Osteoblast (primary cell): ENCODE data around the gene SMARCA1. TPM values are rescaled to one million over a fixed set of nuclear protein-coding genes. Genes with fewer than 3 reads are reported as not detected.

Source experiments
- DNase-seq: peaks from one replicate; pipeline ENCODE4 v3.0.0; 2011; ENCODE audit warnings: low spot score, mixed read lengths; ENCODE audit not compliant: insufficient read length; ENCODE audit errors: missing footprints
- H2AFZ ChIP-seq: 2 replicates; pipeline ENCODE4 v1.6.0; 2011; ENCODE audit warnings: mild to moderate bottlenecking, low read length
- H3K27ac ChIP-seq: 2 replicates; pipeline ENCODE4 v1.5.1; 2011; ENCODE audit warnings: mild to moderate bottlenecking, low read depth, low read length, moderate library complexity
- H3K27me3 ChIP-seq: 2 replicates; pipeline ENCODE4 v1.6.0; 2012; ENCODE audit warnings: mild to moderate bottlenecking, control low read depth, inconsistent platforms, low read length, moderate library complexity; ENCODE audit not compliant: insufficient read depth
- H3K36me3 ChIP-seq: 2 replicates; pipeline ENCODE4 v1.5.1; 2011; ENCODE audit warnings: mild to moderate bottlenecking, low read length, control low read depth, moderate library complexity; ENCODE audit not compliant: insufficient read depth
- H3K4me1 ChIP-seq: 2 replicates; pipeline ENCODE4 v1.5.1; 2011; ENCODE audit warnings: mild to moderate bottlenecking, low read length, control low read depth, moderate library complexity; ENCODE audit not compliant: insufficient read depth
- H3K4me2 ChIP-seq: 2 replicates; pipeline ENCODE4 v1.6.0; 2011; ENCODE audit warnings: mild to moderate bottlenecking, low read length; ENCODE audit not compliant: insufficient read depth
- H3K4me3 ChIP-seq: fragments of 200-600 bp; sonication (generic); 3 replicates; pipeline ENCODE4 v1.5.1; 2012; ENCODE audit warnings: mild to moderate bottlenecking, low read length, inconsistent platforms; ENCODE audit not compliant: insufficient read depth
- H3K79me2 ChIP-seq: 2 replicates; pipeline ENCODE4 v1.6.0; 2012; ENCODE audit warnings: mild to moderate bottlenecking, low read length, control low read depth, inconsistent platforms; ENCODE audit not compliant: insufficient read depth
- H3K9me3 ChIP-seq: 2 replicates; pipeline ENCODE4 v1.5.1; 2011; ENCODE audit warnings: low read depth, low read length, control low read depth
- H4K20me1 ChIP-seq: 2 replicates; pipeline ENCODE4 v1.6.0; 2012; ENCODE audit warnings: mild to moderate bottlenecking, low read length, control low read depth; ENCODE audit not compliant: insufficient read depth
- total RNA-seq: library from RNA; depleted of rRNA; stranded (reverse); fragments of >200 nt; gene quantifications from 2 replicates; pipeline ENCODE4 v1.2.3, GENCODE V29; 2012
- TF ChIP-seq, protein P1 (sequence below): IDR thresholded peaks from 2 replicates; pipeline ENCODE4 v1.5.1; 2011; ENCODE audit warnings: mild to moderate bottlenecking, low read depth, low read length, moderate library complexity; ENCODE audit errors: extremely low read depth

SMARCA1 gene
- total RNA-seq, 1 donor: 58.6 TPM

DNA sequence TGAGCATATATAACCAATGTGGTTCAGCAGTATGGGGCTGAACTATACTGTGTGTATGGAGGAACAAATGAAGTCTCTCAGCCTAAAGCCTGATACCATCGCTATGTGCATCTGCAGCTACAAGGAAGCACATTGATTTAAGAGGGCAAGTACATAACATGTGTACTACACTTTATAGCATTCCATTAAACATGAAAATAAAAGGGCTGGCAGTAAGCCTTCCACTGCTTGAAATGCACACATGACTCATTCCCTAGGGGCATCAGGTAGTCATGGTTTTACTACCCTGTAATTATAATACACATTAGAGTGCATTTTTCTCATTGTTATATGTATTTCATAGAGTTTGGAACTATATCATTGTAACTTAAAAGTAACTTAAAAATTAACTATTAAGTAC lies 51.2 kb downstream of the SMARCA1 start:
- H3K9me3 ChIP-seq: no peaks in the 10 kb centered on the region
- peaks cover 6% of the 10 kb centered on the region for H4K20me1 ChIP-seq
- H3K79me2 ChIP-seq: no peaks in the 10 kb centered on the region
- no peak overlapping the region for H3K4me2 ChIP-seq
- H3K27ac ChIP-seq: no peak overlapping the region
- H3K4me3 ChIP-seq: no peak overlapping the region
- no peaks in the 10 kb centered on the region for H3K27me3 ChIP-seq
- H3K4me1 ChIP-seq: peaks cover 7% of the 10 kb centered on the region
- TF ChIP-seq, protein P1, sequence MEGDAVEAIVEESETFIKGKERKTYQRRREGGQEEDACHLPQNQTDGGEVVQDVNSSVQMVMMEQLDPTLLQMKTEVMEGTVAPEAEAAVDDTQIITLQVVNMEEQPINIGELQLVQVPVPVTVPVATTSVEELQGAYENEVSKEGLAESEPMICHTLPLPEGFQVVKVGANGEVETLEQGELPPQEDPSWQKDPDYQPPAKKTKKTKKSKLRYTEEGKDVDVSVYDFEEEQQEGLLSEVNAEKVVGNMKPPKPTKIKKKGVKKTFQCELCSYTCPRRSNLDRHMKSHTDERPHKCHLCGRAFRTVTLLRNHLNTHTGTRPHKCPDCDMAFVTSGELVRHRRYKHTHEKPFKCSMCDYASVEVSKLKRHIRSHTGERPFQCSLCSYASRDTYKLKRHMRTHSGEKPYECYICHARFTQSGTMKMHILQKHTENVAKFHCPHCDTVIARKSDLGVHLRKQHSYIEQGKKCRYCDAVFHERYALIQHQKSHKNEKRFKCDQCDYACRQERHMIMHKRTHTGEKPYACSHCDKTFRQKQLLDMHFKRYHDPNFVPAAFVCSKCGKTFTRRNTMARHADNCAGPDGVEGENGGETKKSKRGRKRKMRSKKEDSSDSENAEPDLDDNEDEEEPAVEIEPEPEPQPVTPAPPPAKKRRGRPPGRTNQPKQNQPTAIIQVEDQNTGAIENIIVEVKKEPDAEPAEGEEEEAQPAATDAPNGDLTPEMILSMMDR: no peak
- no peaks in the 10 kb centered on the region for H3K36me3 ChIP-seq
- no peak for DNase-seq
- no peak overlapping the region for H2AFZ ChIP-seq

GRCh38 chrX:129462707-129463106 lies 60.6 kb downstream of the SMARCA1 start:
- Histone ChIP-seq H2AFZ (no peak overlapping the region), H3K4me3 (no peak overlapping the region), H3K4me2 (no peak overlapping the region), H3K79me2 (no peaks in the 10 kb centered on the region), H3K4me1 (no peaks in the 10 kb centered on the region), H3K9me3 (no peaks in the 10 kb centered on the region), H3K27ac (no peak overlapping the region), H3K27me3 (no peaks in the 10 kb centered on the region), H4K20me1 (no peaks in the 10 kb centered on the region), H3K36me3 (peaks cover 18% of the 10 kb centered on the region)
- TF ChIP-seq, protein P1: peak; percentile 28
- DNase-seq: peak; percentile 79

- TF ChIP-seq, protein P1: no peak
- Histone ChIP-seq H3K36me3 (peaks cover 18% of the 10 kb centered on the region), H3K27ac (no peak overlapping the region), H3K4me3 (no peak overlapping the region), H4K20me1 (no peaks in the 10 kb centered on the region), H3K9me3 (no peaks in the 10 kb centered on the region), H2AFZ (no peak overlapping the region), H3K79me2 (no peaks in the 10 kb centered on the region), H3K27me3 (no peaks in the 10 kb centered on the region), H3K4me2 (no peak overlapping the region), H3K4me1 (no peaks in the 10 kb centered on the region)
- no peak for DNase-seq
Measured at GRCh38 chrX:129461801-129462456, 61.4 kb downstream of the SMARCA1 start.

GRCh38 chrX:129452523-129452922 lies 70.8 kb downstream of the SMARCA1 start:
- Histone ChIP-seq H2AFZ (no peak overlapping the region), H3K4me1 (no peaks in the 10 kb centered on the region)

More at GRCh38 chrX:129452523-129452922, 70.8 kb downstream of the SMARCA1 start:
- no peak for DNase-seq
- no peaks in the 10 kb centered on the region for H3K9me3 ChIP-seq
- H3K27ac ChIP-seq: no peak overlapping the region
- no peaks in the 10 kb centered on the region for H3K79me2 ChIP-seq
- TF ChIP-seq, protein P1: no peak
- H4K20me1 ChIP-seq: no peaks in the 10 kb centered on the region
- H3K27me3 ChIP-seq: no peaks in the 10 kb centered on the region
- no peaks in the 10 kb centered on the region for H3K36me3 ChIP-seq
- no peak overlapping the region for H3K4me2 ChIP-seq
- no peak overlapping the region for H3K4me3 ChIP-seq
